SK-N-MC (cell line): Measurements from ENCODE around the gene RNF123.

ENCODE experiments used
- DNase-seq: peaks from one replicate; pipeline ENCODE4 v3.0.0-alpha.2; 2011; ENCODE audit warnings: low read depth, low spot score
- H3K27ac ChIP-seq: fragments of 200-600 bp; sonication (generic); 2 replicates; pipeline ENCODE4 v1.5.1; 2016; ENCODE audit warnings: mixed run types
- H3K36me3 ChIP-seq: fragments of 200-600 bp; sonication (generic); 2 replicates; pipeline ENCODE4 v1.6.1; 2017; ENCODE audit warnings: antibody characterized with exemption, low read length, mixed read lengths; ENCODE audit not compliant: insufficient read depth
- H3K4me3 ChIP-seq: fragments of 200-600 bp; sonication (generic); 2 replicates; pipeline ENCODE4 v1.5.1; 2016
- H3K9ac ChIP-seq: fragments of 200-600 bp; sonication (generic); 2 replicates; pipeline ENCODE4 v1.8.0; 2017; ENCODE audit warnings: mixed run types, mixed read lengths; ENCODE audit not compliant: insufficient read length
- H3K9me3 ChIP-seq: fragments of 200-600 bp; sonication (generic); 2 replicates; pipeline ENCODE4 v1.6.1; 2017; ENCODE audit warnings: low read depth, mild to moderate bottlenecking, antibody characterized with exemption, low read length, moderate library complexity, mixed read lengths
- EZH2 ChIP-seq: fragments of 200-600 bp; sonication (generic); IDR thresholded peaks from one replicate; pipeline ENCODE4 v1.6.1; 2017; ENCODE audit warnings: antibody characterized with exemption
- FOXP2 ChIP-seq: optimal IDR thresholded peaks from 2 replicates; pipeline ENCODE3; 2011; ENCODE audit warnings: mild to moderate bottlenecking, moderate library complexity; ENCODE audit not compliant: insufficient read depth; ENCODE audit errors: extremely low read length, control extremely low read depth
- POLR2AphosphoS5 ChIP-seq: IDR thresholded peaks from 2 replicates; pipeline ENCODE4 v1.6.1; 2012; ENCODE audit warnings: mild to moderate bottlenecking, low read depth, low read length, borderline replicate concordance

The RNF123 gene

DNA sequence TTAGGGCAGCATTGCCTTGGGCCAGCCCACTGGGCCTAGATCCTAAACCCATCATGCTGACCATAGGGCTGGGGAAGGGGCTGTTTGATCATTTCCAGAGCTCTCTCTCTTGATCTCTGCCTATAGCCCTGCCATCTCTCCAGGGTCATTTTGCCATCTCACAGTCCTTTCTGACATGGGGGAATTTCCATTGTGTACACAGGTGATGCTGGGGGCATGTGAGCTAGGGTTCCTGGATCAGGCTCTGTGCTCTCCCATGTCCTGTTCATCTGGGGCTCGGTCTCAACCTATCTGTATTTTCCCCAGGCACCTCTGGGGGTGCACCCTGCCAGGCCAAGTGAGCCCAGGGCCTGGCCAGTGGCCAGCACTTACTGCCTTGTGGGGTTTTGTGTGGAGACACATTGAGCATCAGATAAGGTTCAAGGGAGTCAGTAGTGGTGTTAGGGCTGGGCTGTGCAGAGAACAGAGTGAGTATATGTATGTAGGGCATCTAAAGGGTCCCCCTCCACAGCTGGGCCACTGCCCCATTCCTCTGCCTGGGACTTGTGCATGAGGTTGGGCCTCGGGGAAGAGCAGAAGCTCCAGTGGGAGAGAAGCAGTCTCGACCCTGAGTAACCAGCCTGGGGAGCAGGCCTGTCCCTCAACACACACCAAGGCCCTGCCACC, 40.9 kb upstream of the RNF123 start:
- no peak for TF ChIP-seq FOXP2
- Histone ChIP-seq H3K4me3 (no peak overlapping the region), H3K27ac (no peak overlapping the region), H3K36me3 (no peaks in the 10 kb centered on the region), H3K9me3 (no peaks in the 10 kb centered on the region), H3K9ac (no peak overlapping the region)
- DNase-seq: no peak

DNA sequence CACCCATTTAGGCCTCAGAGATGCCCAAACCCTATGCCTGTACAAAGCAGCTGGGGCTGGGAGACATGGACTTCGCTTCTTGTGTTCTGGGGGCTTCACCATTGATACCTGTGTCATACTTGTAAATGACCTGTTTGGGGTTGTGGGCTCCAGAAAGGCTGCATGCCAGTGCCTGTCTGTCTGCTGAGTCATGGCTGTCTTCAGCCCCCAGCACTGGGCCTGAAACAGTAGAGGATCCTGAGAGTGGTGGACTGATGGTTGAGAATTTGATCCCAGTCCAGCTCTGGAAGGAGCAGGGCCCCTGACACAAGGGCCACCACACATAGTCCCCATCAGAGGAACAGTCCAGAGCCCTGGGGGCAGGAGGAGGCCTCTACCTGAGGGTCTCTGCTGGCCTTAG, 39.8 kb upstream of the RNF123 start:
- H3K4me3 ChIP-seq: no peak overlapping the region
- H3K27ac ChIP-seq: no peak overlapping the region
- TF ChIP-seq POLR2AphosphoS5 (no peak), FOXP2 (no peak), EZH2 (no peak)
- H3K9ac ChIP-seq: no peak overlapping the region
- H3K9me3 ChIP-seq: no peaks in the 10 kb centered on the region
- no peak for DNase-seq
- no peaks in the 10 kb centered on the region for H3K36me3 ChIP-seq

DNA sequence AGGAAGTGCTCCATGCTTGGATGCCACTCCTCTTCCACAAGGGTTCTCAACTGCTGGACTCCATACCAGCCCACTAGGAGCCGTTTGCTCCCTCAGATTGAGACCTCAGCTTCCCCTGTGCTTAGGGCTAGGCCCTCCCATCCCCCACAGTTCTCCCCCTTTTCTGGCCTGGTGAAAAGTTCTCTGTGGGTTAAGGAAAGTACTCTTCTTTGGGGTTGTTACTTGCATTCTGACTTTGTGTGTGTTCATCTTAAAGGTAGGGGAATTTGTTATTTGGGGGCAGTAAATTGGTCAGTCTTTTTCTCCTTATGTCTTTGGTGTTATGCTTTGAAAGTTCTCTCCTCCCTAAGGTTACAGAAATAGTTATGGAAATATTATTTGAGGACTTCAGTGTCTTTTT, 39.2 kb upstream of the RNF123 start:
- H3K4me3 ChIP-seq: no peak overlapping the region
- TF ChIP-seq FOXP2: no peak
- no peak for TF ChIP-seq EZH2
- no peak for TF ChIP-seq POLR2AphosphoS5
- no peaks in the 10 kb centered on the region for H3K36me3 ChIP-seq
- no peaks in the 10 kb centered on the region for H3K9me3 ChIP-seq
- DNase-seq: no peak
- no peak overlapping the region for H3K9ac ChIP-seq
- H3K27ac ChIP-seq: no peak overlapping the region

DNA sequence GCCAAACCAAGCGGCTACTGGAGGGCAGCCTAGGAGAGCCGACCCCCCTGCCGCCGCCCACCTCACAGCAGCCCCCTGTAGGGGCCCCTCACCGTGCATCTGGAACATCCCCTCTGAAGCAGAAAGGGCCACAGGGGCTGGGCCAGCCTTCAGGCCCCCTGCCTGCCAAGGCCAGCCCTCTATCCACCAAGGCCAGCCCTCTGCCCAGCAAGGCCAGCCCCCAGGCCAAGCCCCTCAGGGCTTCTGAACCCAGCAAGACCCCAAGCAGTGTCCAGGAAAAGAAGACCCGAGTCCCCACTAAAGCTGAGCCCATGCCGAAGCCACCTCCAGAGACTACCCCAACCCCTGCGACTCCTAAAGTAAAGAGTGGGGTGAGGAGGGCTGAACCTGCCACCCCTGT, 38.7 kb upstream of the RNF123 start:
- DNase-seq: no peak
- no peak overlapping the region for H3K27ac ChIP-seq
- no peak overlapping the region for H3K9ac ChIP-seq
- no peak overlapping the region for H3K4me3 ChIP-seq
- H3K36me3 ChIP-seq: no peaks in the 10 kb centered on the region
- TF ChIP-seq POLR2AphosphoS5 (no peak), EZH2 (no peak), FOXP2 (no peak)
- H3K9me3 ChIP-seq: no peaks in the 10 kb centered on the region

DNA sequence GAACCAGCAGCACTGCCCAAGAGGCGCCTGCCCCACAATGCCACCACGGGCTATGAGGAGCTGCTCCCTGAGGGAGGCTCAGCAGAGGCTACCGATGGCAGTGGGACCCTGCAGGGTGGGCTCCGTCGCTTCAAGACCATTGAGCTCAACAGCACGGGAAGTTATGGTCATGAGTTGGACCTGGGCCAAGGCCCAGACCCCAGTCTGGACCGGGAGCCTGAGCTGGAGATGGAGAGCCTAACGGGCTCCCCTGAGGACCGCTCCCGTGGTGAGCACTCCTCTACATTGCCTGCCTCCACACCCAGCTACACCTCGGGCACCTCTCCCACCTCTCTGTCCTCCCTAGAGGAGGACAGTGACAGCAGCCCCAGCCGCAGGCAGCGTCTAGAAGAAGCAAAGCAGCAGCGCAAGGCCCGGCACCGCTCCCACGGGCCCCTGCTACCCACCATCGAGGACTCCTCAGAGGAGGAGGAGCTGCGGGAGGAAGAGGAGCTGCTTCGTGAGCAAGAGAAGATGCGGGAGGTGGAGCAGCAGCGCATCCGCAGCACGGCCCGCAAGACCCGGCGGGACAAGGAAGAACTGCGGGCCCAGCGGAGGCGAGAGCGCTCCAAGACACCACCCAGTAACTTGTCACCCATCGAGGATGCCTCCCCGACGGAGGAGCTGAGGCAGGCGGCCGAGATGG, 37.0 kb upstream of the RNF123 start:
- Histone ChIP-seq H3K4me3 (no peak overlapping the region), H3K27ac (no peak overlapping the region), H3K9ac (no peak overlapping the region), H3K9me3 (no peaks in the 10 kb centered on the region), H3K36me3 (no peaks in the 10 kb centered on the region)
- TF ChIP-seq FOXP2: no peak
- DNase-seq: no peak

DNA sequence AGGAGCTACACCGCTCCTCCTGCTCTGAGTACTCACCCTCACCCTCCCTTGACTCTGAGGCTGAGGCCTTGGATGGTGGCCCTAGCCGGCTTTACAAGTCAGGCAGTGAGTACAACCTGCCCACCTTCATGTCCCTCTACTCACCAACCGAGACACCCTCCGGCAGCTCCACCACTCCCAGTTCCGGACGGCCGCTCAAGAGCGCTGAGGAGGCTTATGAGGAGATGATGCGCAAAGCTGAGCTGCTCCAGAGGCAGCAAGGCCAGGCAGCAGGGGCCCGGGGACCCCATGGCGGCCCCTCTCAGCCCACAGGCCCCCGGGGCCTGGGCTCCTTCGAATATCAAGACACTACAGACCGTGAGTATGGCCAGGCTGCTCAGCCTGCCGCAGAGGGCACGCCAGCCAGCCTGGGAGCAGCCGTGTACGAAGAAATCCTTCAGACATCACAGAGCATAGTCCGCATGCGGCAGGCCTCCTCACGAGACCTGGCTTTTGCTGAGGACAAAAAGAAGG, 36.4 kb upstream of the RNF123 start:
- Histone ChIP-seq H3K4me3 (no peak overlapping the region), H3K27ac (no peak overlapping the region), H3K9me3 (no peaks in the 10 kb centered on the region), H3K36me3 (no peaks in the 10 kb centered on the region), H3K9ac (no peak overlapping the region)
- no peak for TF ChIP-seq EZH2
- no peak for TF ChIP-seq FOXP2
- no peak for TF ChIP-seq POLR2AphosphoS5
- DNase-seq: no peak

DNA sequence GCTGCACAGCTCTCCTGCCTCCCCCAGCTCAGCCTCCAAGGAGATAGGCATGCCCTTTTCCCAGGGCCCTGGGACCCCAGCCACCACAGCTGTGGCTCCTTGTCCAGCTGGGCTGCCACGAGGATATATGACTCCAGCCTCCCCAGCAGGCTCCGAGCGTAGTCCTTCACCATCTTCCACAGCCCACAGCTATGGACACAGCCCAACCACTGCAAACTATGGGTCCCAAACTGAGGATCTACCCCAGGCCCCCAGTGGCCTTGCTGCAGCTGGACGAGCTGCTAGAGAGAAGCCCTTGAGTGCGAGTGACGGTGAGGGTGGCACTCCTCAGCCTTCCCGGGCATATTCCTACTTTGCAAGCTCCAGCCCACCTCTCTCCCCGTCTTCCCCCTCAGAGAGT, 35.7 kb upstream of the RNF123 start:
- H3K27ac ChIP-seq: no peak overlapping the region
- TF ChIP-seq FOXP2 (no peak), EZH2 (no peak), POLR2AphosphoS5 (no peak)

DNA sequence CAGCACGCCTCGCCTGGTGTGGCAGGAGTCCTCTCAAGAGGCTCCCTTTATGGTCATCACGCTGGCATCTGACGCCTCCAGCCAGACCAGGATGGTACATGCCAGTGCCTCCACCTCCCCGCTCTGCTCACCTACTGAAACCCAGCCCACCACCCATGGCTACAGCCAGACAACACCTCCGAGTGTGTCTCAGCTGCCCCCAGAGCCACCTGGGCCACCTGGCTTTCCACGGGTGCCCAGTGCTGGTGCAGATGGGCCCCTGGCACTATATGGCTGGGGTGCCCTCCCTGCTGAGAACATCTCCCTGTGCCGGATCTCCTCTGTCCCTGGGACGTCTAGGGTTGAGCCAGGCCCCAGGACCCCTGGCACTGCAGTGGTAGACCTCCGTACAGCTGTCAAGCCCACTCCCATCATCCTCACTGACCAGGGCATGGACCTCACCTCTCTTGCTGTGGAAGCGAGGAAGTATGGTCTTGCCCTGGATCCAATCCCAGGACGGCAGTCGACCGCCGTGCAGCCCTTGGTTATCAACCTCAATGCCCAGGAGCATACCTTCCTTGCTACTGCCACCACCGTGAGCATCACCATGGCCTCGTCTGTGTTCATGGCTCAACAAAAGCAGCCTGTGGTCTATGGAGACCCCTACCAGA, 35.1 kb upstream of the RNF123 start:
- TF ChIP-seq FOXP2 (no peak), POLR2AphosphoS5 (no peak), EZH2 (no peak)
- Histone ChIP-seq H3K9ac (no peak overlapping the region), H3K27ac (no peak overlapping the region), H3K9me3 (no peaks in the 10 kb centered on the region), H3K36me3 (no peaks in the 10 kb centered on the region), H3K4me3 (no peak overlapping the region)
- DNase-seq: no peak

More for the DNA sequence above, 35.7 kb upstream of the RNF123 start:
- DNase-seq: no peak
- Histone ChIP-seq H3K9ac (no peak overlapping the region), H3K36me3 (no peaks in the 10 kb centered on the region), H3K4me3 (no peak overlapping the region), H3K9me3 (no peaks in the 10 kb centered on the region)
